HepG2 (cell line): Measurements from ENCODE around the gene TAF11L2.
"Not testable (repeated sequence)": the region's sequence is repeated elsewhere in the genome, so short reads cannot be mapped to it uniquely, and the experiment has no call there.

Experiments used
- CHD2 ChIP-seq: IDR thresholded peaks from 2 replicates; pipeline ENCODE4 v1.6.1; 2011; ENCODE audit warnings: low read depth, low read length, improper control_type of control experiment
- HOXA7 ChIP-seq: sonication (generic); formaldehyde crosslinking; IDR thresholded peaks from 2 replicates; pipeline ENCODE4 v1.8.1; 2022; ENCODE audit warnings: mild to moderate bottlenecking, missing genetic modification reagents, moderate library complexity
- MAFK ChIP-seq, 2 experiments: IDR thresholded peaks in 1 of 2; conservative IDR thresholded peaks in 1 of 2; 2 replicates each; pipeline ENCODE4 v1.6.1; 2011; ENCODE audit warnings: improper control_type of control experiment in 2 of 2, low read length in 2 of 2
- NBN ChIP-seq: fragments of 450-650 bp; conservative IDR thresholded peaks from 2 replicates; pipeline ENCODE4 v1.6.1; 2017
- NCOA2 ChIP-seq: sonication (generic); formaldehyde crosslinking; IDR thresholded peaks from 2 replicates; pipeline ENCODE4 v1.8.0; 2022; ENCODE audit warnings: inconsistent platforms
- SIX1 ChIP-seq: sonication (generic); formaldehyde crosslinking; IDR thresholded peaks from 2 replicates; pipeline ENCODE4 v1.4.0; 2020; ENCODE audit warnings: missing genetic modification reagents, borderline replicate concordance
- ZNF354B ChIP-seq: sonication (generic); formaldehyde crosslinking; IDR thresholded peaks from 2 replicates; pipeline ENCODE4 v1.8.0; 2022; ENCODE audit warnings: mild to moderate bottlenecking, missing genetic modification reagents
- ZNF557 ChIP-seq: sonication (generic); formaldehyde crosslinking; IDR thresholded peaks from 2 replicates; pipeline ENCODE4 v1.4.0; 2020; ENCODE audit warnings: missing genetic modification reagents
- TF ChIP-seq, protein P1 (sequence below): sonication (generic); formaldehyde crosslinking; IDR thresholded peaks from 2 replicates; pipeline ENCODE4 v1.5.0; 2020; ENCODE audit warnings: mild to moderate bottlenecking, missing genetic modification reagents, moderate library complexity

GRCh38 chr5:17497931-17498330 is at the start of gene TAF11L2:
- not testable (repeated sequence) for TF ChIP-seq ZNF354B (CRISPR knock-in tag); CHD2; NCOA2 (CRISPR knock-in tag); MAFK (conservative IDR thresholded peaks at IDR 0.05 in 1 of 2, IDR thresholded peaks at IDR 0.05 in 1 of 2; ENCODE audit: low read length in 2 of 2); HOXA7 (CRISPR knock-in tag); NBN; SIX1 (CRISPR knock-in tag); ZNF557 (CRISPR knock-in tag)
- TF ChIP-seq, protein P1, sequence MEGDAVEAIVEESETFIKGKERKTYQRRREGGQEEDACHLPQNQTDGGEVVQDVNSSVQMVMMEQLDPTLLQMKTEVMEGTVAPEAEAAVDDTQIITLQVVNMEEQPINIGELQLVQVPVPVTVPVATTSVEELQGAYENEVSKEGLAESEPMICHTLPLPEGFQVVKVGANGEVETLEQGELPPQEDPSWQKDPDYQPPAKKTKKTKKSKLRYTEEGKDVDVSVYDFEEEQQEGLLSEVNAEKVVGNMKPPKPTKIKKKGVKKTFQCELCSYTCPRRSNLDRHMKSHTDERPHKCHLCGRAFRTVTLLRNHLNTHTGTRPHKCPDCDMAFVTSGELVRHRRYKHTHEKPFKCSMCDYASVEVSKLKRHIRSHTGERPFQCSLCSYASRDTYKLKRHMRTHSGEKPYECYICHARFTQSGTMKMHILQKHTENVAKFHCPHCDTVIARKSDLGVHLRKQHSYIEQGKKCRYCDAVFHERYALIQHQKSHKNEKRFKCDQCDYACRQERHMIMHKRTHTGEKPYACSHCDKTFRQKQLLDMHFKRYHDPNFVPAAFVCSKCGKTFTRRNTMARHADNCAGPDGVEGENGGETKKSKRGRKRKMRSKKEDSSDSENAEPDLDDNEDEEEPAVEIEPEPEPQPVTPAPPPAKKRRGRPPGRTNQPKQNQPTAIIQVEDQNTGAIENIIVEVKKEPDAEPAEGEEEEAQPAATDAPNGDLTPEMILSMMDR (CRISPR knock-in tag): not testable (repeated sequence)
